DOHH2 (cell line): ENCODE measurements around the gene EPC1.
"Not testable (repeated sequence)": the region's sequence is repeated elsewhere in the genome, so short reads cannot be mapped to it uniquely, and the experiment has no call there.

Experiments used
- CTCF ChIP-seq: fragments of 200-600 bp; sonication (generic); IDR thresholded peaks from one replicate; pipeline ENCODE4 v1.5.1; 2014; ENCODE audit warnings: antibody characterized with exemption, mild to moderate bottlenecking, low read depth, low read length; ENCODE audit not compliant: poor library complexity, severe bottlenecking
- EZH2phosphoT487 ChIP-seq: fragments of 200-600 bp; sonication (generic); IDR thresholded peaks from 2 replicates; pipeline ENCODE4 v1.6.1; 2017; ENCODE audit warnings: borderline replicate concordance, mild to moderate bottlenecking, antibody characterized with exemption, low read length, moderate library complexity, mixed read lengths

- not testable (repeated sequence) for TF ChIP-seq CTCF, EZH2phosphoT487
Measured at GRCh38 chr10:32233375-32233774, 113.6 kb downstream of the EPC1 start.
